GM12801 (cell line): ENCODE data around the gene GINS2.

Experiments used
- CTCF ChIP-seq: IDR thresholded peaks from one replicate; pipeline ENCODE4 v1.5.1; 2011; ENCODE audit warnings: control low read depth; ENCODE audit not compliant: insufficient read length; ENCODE audit errors: extremely low read depth

The GINS2 gene

GRCh38 chr16:85706449-85707034 lies 17.8 kb upstream of the GINS2 start:
- TF ChIP-seq CTCF = no peak

GRCh38 chr16:85704900-85705846 lies 16.4 kb upstream of the GINS2 start:
- TF ChIP-seq CTCF = no peak

- no peak for TF ChIP-seq CTCF
Observed at GRCh38 chr16:85704011-85704410, 15.3 kb upstream of the GINS2 start.

- no peak for TF ChIP-seq CTCF
Observed at GRCh38 chr16:85699628-85700027, 10.9 kb upstream of the GINS2 start.

GRCh38 chr16:85698935-85699558 lies 10.3 kb upstream of the GINS2 start:
- no peak for TF ChIP-seq CTCF

GRCh38 chr16:85698459-85698891 lies 9.7 kb upstream of the GINS2 start:
- no peak for TF ChIP-seq CTCF

GRCh38 chr16:85697431-85697830 lies 8.7 kb upstream of the GINS2 start:
- no peak for TF ChIP-seq CTCF
